SKM-1 (cell line): ENCODE results near the gene DYNC1I1.

Experiments
- DNase-seq: peaks from one replicate; lab custom pipeline; 2025; ENCODE audit not compliant: unreplicated experiment; lab: John Stamatoyannopoulos, UW

DYNC1I1 gene

DNA sequence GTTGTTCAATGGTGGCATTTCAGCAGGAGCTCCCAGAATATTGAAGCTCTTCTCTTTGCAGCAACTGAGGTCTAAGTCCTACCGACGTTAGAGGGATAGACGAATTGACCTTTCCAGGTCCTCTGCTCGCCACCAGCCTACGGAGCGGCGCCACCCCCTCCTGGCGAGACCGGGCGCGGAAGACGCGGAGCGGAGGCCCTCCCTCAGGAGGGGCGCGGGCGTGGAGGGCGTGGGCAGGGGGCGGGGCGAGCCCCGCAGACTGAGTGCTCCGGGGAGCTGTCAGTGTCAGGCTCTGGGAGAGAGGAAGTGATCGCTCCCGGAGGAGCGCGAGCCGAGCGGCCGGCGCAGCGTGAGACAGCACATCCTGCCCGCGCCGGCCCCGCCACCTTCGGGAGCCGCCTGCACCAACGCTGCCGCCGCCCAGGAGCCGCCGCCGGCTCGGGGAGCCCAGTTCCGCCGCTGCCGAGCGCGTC lies at the start of gene DYNC1I1:
Gene DYNC1I1, plus strand, starts transcription at position 257 of the 473 bp plus-strand sequence. CDS start 32,176 bp downstream, outside the sequence.
- peak; percentile 49 for DNase-seq

DNA sequence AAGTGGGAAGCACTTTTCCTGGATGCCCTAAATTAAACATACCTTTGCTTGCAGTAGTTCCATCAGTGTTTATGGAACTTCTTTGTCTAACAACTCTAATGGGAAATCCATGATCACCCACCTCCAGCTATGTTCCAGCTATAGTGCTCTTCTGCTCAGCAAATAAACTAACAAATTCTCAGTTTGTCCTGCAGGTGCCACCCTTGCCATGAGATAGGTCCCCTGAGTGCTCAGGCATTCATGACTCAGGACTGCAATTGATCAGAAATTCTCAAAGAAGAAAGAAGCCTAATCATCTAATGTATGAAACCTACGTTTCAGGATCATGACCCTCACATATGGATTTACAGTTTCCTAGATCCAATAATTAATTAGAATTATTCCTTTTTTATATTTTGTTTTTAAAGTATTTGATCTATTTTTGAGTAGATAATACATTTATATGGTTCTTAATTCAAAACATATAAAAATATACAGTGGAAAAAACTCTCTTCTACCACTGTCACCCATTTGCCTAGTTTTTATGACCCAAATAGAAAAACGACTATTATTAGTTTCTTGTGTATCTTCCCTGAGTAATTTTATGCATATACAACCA lies 48.7 kb upstream of the DYNC1I1 start:
- DNase-seq = no peak

DNA sequence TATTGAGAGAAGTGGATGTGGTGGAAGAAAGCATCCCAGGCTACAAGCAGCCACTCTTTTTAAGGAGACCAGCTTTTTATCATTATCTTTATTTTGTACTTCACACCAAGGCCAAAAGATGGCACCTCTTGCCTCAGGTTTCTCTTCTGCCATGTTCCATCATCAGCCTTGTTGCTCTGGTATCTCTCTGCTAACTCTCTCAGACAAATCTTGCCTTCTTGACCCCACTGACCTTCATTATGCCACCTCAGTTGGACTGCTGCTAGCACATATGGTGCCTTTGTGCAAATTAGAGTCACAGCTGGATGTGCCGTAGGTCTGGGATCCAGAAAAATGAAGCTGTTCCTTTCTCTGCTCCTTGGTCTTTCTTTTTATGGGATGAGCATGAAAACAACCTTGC lies 47.1 kb upstream of the DYNC1I1 start:
- DNase-seq = no peak

DNA sequence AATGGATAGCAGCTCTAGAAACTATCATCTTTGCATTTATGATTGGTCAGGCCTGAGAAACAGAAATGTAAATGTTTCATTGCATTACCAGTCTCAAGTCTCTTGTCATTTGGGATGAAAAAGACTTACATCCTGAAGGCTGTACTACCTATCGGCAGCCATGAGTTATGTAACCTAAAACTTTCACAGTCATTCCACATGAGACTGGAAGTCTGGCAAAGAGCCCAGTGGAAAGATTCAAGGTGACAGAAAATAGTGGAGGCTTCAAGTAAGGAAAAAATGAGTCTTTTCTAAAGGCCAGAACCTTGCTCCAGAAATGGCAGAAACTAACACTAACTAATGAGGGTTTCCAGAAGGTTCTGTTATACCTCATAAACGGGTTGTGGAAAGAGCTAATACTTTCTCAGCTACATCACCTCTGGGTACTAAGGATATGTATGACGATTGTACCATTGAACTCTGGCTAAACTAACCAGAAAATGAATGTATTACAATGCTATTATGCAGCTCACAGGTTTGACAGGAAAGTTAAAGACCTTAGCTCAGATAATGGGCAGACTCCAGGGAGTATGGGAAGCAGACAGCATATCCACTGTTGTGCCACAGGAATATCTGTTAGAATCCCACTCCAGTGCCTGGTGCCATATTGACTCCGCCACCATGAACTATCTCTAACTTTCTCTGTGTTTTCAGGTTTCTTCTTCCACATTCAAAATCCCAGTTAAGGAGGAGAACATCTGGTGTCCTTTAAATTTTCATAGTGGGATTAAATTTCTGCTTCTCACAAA lies 41.7 kb upstream of the DYNC1I1 start:
- no peak for DNase-seq

DNA sequence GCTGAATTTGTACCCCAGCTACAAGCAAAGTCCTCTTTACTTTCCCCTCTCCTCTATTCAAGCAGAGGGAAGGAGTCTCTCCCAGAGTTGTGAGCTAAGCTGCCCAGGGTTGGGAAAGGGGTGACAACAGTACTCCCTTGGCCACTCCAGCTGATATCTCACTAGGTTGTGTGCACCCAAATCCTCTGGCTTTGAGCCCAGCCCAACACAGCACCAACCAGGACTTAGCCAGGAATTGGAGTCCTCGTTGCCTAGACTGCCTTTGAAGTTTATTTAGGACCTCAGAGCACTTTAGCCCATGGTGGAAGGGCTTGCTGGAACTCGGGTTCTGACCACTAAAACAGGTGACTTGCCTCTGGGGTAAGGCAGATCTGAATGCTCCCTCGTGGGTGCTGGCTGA lies 35.7 kb upstream of the DYNC1I1 start:
- no peak for DNase-seq

DNA sequence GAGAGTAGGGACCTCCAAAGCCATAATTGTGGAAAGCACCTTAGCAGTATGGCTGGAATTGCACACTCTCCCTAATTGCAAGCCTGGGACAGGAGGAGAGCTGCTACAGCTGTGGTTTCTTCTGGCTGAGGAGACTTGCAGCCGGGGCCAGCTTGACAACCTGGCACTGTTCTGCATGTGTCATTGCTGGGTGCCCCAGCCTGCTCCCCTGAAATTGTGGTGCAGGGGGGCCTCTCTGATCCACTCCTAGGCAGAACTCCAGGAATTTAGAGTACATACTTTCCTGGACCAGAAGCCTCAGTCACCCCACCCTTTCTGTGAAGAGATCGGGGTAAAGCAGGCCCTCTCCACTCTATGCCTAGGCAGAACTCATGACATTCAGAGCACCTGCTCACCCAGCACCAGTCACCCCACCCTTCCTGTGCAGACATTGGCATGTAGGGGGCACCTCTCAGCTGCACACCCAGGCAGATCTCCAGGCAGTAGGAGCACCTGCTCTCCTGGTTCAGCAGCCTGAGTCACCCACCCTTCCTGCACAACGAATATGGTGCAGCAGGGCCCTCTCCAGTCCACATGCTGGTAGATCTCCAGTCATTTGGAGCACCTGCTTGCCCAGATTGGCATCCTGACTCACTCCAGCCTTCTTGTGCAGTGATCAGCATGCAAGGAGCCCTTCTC lies 34.4 kb upstream of the DYNC1I1 start:
- no peak for DNase-seq

DNA sequence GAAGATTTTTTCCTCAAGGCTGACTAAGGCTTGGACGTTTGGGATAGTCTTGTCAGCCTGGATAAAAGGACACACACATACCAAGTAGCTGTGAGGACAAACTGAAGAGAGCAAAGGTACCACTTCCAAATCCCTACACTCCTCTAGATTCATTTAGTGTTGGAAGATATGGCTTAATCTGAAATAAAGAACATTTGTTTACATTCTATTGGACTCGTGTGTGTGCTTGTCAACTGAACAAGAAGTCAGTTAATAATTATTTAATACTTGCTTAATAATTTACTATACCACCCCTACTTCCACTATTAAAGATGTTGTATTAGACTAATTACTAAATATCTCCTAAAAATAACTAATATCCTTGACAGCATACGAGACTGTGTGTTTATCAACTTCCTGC lies 23.3 kb upstream of the DYNC1I1 start:
- DNase-seq = no peak

DNA sequence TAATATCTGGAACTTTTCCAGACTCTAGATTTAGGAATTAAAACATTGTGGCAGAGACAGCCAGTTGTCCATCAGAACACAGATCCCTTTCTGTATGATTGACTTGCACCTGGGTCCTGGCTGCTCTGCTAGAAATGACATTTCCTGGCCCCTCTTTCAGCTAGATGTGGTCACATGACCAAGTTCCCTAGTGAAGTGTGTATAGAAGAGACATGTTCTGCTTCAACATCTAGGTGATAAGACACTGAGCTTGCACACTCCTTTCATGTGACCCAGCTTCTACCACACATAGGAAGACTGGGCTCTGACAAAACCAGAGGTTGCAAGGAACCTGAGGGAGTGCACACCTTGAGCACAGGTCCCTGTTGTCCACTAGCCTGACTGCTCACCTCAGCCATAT lies 22.8 kb upstream of the DYNC1I1 start:
- DNase-seq = no peak

DNA sequence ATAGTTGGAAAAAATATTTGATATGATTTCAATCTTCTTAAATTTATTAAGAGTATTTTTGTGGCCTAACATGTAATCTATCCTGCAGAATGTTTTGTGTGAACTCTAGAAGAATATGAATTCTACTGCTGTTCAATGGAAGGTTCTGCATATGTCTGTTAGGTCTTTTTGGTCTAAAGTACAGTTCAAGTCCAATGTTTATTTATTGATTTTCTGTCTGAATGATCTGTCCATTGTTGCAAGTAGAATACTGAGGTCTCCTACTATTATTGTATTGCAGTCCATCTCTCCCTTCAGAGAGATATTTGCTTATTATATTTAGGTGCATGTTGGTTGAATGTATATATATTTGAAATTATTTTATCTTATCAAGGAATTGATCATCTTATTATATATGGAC lies 18.9 kb upstream of the DYNC1I1 start:
- no peak for DNase-seq

DNA sequence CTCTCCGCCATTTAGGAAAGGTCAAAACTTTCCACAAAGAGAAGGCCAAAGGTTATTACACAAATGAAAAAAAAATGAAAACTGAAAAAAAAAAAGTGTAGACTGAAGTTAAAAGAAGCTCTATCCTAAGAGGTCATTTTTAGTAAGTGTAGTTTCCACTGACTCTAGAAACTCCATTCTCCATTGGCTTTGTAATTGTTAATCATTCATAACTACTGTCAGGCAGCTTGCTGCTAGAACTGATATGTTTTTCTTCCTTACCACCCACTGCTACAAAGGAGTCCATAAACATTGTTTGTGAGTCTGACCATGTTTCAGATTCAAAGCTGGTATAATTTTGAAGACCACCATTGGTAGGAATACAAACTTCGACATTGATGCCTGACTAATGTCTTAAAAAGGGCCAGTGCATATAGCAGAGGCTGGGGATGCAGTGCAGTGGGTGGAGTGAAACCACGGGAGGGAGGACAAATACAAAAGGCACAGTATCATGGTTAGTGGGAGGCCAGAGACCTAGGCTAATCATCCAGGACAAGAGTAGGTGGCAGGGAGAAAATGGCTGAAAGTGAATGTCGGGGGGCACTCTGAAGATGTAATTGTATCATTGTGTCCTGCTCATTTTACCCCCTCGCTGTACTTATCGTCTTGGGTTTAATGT lies 16.9 kb upstream of the DYNC1I1 start:
- no peak for DNase-seq

DNA sequence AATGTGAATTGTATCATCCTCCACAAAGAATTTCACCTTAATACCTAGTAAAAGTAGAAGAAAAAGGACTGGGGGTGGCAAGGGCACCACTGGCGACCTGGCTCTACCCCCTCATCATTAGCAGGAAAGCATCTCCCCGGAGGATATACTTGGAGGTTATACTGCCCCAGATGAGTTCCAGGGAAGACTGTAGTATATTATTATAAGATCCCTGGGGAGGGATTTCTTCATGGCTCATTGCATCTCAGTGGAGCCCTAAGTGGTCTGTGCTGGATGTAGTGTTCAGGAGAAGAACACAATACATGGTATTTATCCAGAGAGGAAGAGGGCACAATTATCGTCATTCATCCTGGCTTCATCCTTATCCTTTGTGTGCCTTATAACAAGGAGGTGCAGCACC lies 14.2 kb upstream of the DYNC1I1 start:
- DNase-seq = no peak

DNA sequence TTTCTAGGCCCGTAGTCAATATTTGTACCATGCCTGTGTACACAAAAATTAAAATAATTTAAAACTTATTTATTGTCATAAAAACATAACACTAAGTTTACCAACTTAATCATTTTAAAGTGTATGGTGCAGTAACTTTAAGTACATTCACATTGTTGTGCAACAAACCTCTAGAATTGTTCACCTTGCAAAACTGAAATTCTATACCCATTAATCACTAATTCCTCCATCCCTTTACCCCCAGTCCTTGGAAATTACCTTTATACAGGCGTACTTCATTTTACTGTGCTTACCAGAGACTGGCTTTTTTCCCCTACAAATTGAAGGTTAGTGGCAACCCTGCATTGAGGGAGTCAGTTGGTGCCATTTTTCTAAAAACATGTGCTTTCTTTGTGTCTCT lies 6.3 kb upstream of the DYNC1I1 start:
- DNase-seq = no peak

DNA sequence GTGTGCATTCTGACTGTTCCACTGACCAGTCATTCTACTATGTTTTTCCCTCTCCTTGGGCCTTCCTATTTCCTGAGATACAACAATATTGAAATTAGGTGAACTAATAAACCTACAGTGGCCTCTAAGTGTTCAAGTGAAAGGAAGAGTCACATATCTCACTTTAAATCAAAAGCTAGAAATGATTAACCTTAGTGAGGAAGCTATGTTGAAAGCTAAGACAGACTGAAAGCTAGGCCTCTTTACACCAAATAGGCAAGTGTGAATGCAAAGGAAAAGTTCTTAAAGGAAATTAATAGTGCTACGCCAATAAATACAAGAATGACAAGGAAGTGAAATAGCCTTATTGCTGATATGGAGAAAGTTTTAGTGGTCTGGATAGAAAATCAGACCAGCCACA lies 5.7 kb upstream of the DYNC1I1 start:
- DNase-seq = no peak

DNA sequence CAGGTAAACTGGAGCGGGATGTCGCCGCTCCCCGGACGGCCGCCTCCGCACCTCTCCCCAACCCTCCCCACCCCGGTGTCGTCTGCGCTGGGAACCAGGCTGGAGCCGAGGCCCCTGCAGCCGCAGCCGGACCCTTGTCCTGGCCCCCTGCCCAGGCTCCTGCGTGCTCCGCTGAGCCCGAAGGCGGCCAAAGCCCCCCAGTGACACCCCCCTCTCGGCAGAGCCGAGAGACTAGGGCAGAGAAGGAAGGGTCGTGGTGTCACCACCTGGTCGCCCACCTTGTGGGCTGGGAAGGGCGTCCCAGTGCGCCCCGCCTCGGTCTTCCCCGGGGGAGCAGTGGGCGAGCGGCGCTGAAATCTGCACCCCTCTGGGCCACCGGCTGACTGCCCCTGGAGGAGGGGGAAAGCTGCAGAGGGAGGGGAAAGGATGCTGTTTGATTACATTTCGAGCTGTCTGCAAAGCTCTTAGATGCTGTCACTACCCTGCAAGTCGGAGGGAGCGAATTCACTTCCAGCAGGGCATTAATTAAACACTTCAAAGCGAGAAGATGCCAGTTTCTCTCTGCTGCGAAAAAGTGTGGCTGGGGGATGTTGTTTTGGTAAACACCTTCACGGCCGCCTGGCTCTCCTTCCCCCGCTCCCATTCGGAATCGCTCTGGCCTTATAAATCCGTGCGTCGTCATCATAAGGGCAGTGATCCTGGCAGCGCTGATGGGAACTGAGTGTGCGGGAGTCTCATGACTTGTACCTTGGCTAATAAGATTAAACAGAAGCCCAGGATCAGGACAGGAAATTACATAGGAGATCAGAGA lies 622 bp downstream of the DYNC1I1 start:
- no peak for DNase-seq

DNA sequence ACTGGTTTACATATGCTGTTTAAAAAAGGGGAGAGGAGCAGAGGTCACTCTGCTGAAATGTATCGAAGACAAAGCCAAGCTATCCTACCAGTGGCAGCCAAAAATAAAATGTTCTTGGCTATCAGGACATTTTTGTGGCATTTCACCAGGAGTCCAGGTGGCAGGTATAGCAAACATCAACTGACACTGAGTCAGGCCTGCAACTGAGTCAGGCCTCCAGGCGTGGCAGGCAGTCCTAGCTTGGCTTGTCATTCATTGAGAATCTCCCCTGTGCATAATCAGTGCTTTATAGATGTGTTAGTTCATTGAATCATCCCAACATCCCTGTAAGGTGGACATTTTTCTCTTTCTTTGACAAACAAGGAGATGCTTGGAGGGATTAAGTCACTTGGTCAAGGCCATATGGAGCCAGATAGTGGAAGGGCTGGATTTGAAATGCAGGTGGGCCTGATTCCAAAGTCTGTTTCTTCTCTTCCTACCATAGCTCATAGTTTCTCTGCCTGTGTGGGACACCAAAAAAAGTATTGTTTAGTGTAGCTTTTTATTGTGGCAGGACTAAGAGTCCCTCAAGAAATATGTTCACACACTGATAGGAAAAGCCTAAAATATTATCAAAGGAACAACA lies 4.3 kb downstream of the DYNC1I1 start:
- no peak for DNase-seq

DNA sequence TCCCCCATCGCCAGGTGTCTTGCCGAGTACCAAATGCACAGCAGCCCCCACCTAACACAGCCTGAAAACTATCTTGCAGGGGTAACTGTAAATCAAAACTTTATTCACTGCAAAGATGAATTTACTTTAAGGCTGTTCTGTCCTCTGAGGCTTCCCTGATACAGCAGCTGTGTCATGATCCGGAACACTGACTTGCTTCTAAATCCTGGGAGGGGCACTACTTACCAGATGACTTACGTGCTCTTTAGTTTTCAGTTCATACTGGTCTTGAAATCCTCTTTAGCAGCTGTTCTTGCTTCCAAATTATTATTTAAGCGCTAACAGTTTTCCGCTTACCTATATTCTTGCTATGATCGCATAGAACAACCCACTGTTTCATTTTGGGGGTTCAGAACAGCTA lies 4.9 kb downstream of the DYNC1I1 start:
- DNase-seq = no peak

DNA sequence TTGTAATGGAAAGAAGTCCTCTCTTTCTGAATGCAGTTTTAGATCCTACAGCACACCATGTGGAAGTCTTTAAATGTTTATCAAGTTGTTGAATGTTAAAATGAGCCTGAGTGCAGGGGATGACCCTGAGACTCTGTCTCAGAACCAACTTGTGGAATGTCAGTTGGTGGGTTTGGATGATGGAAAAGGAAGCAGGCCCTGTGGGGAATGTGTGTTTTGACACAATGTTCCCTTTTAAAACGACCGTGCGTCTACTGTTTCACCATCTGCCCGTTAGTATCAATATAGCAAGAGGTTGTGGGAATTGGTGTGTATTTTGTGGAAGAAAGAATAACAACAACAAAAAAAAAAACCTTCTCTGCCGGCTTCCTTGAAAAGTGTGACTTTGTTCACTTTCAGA lies 8.3 kb downstream of the DYNC1I1 start:
- DNase-seq = no peak

DNA sequence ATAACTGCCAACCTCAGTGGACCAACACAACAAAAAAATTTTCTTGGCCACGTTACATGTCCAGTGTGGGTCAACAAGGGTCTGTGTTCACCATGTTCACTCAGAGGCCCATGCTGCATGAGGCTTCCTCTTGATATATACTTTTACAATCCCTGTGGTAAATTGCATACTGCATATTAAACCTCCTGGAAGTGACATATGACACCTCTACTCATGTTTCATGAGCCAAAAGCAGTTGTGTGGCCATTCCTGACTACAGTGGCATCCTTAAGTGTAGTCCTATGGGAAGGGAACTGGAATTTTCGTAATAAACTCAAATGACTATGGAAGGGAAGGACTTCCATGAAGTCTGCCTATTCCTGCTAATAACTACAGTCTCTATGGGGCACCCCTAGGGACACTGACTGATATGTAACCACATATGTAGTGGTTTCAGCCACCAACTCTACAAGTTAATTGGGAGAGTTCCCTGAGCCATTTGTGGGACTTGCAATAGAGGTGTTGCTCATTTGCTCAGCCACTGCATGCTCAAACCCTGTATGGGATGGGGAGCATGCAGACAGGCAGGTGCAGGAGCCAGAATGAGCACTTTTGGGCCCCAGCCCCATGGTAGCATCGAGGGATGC lies 9.7 kb downstream of the DYNC1I1 start:
- no peak for DNase-seq

DNA sequence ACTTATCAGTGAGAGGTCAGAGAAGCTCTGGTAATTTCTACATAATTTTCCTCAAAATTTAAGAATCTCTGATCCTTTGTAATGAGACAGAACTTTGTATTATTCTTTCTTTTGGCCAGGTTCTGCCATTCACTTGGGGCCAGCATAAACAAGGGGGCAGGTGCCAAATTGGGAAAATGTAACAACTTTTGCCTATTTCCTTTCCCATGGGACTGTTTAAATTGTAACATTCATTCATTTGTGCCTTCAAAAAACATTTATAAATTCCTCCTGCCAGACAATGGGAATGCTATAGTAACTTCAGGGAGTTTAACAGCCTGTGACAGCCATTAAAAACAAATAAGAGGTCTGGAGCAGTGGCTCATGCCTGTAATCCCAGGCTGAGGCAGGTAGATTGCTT lies 12.4 kb downstream of the DYNC1I1 start:
- DNase-seq = no peak

DNA sequence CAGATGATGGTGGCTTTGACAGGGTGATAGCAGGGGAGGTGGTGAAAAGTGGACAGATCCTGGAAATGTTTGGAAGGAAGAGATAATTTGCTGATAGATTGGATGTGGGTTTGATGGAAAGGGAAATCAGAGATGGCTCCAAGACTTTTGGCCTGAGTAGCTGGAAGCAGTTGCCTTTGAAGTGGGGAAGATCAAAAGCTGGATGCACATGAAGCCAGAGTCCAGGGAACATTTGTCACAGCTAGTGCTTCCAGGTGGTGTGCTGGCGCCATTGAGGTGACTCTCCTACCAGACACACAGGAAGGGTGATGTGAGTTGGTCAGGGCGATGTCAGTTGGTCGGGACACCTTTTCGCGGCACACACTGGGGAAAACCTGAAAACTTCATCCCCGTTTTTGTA lies 15.9 kb downstream of the DYNC1I1 start:
- no peak for DNase-seq
